ENCODE measurements around the gene COPS8.

DNA sequence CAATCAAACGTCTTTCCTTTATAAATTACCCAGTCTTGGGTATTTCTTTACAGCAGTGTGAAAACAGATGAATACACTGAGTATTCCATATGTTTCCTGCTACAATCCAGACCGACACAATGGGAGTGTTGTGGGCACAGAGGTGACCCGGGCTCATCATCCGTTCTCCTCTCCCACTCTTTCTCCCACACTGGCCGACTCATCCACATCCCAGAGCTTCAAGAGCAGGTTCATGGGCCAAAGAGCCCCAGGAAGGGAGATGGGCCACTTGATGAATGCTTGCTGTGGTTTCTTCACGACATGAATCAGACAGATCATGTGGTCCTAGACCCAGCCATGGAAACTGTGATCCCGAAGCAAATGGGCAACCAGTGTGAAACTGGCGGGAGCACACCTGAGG, 4.1 kb upstream of the COPS8 start:
- TF ChIP-seq, protein P1, sequence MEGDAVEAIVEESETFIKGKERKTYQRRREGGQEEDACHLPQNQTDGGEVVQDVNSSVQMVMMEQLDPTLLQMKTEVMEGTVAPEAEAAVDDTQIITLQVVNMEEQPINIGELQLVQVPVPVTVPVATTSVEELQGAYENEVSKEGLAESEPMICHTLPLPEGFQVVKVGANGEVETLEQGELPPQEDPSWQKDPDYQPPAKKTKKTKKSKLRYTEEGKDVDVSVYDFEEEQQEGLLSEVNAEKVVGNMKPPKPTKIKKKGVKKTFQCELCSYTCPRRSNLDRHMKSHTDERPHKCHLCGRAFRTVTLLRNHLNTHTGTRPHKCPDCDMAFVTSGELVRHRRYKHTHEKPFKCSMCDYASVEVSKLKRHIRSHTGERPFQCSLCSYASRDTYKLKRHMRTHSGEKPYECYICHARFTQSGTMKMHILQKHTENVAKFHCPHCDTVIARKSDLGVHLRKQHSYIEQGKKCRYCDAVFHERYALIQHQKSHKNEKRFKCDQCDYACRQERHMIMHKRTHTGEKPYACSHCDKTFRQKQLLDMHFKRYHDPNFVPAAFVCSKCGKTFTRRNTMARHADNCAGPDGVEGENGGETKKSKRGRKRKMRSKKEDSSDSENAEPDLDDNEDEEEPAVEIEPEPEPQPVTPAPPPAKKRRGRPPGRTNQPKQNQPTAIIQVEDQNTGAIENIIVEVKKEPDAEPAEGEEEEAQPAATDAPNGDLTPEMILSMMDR (IDR thresholded peaks at IDR 0.05): no peak
- no peak for TF ChIP-seq POLR2A (IDR thresholded peaks at IDR 0.05)

All from Peyer's patch (tissue), 4 donors.